Measurements from ENCODE around the gene FRMD4A.

FRMD4A gene

GRCh38 chr10:14010769-14011574, 319.8 kb downstream of the FRMD4A start:
- no peak overlapping the region for H3K4me3 ChIP-seq (ENCODE audit: low read depth, low read length)
- TF ChIP-seq MYC (IDR thresholded peaks at IDR 0.05; ENCODE audit: low read depth, low read length) = no peak
- no peak for TF ChIP-seq CTCF (IDR thresholded peaks at IDR 0.05; ENCODE audit: low read depth, low read length)
- no peak for DNase-seq (ENCODE audit: low read depth)

GRCh38 chr10:14010101-14010558, 320.6 kb downstream of the FRMD4A start:
- TF ChIP-seq POLR2A (IDR thresholded peaks at IDR 0.05; ENCODE audit: extremely low read depth, insufficient read length) = no peak
- TF ChIP-seq CTCF (IDR thresholded peaks at IDR 0.05; ENCODE audit: low read depth, low read length) = no peak
- no peak for TF ChIP-seq MAX (IDR thresholded peaks at IDR 0.05; ENCODE audit: low read depth, low read length)
- TF ChIP-seq MYC (IDR thresholded peaks at IDR 0.05; ENCODE audit: low read depth, low read length) = no peak
- H3K4me3 ChIP-seq (ENCODE audit: low read depth, low read length) = no peak overlapping the region
- DNase-seq (ENCODE audit: low read depth) = no peak

DNA sequence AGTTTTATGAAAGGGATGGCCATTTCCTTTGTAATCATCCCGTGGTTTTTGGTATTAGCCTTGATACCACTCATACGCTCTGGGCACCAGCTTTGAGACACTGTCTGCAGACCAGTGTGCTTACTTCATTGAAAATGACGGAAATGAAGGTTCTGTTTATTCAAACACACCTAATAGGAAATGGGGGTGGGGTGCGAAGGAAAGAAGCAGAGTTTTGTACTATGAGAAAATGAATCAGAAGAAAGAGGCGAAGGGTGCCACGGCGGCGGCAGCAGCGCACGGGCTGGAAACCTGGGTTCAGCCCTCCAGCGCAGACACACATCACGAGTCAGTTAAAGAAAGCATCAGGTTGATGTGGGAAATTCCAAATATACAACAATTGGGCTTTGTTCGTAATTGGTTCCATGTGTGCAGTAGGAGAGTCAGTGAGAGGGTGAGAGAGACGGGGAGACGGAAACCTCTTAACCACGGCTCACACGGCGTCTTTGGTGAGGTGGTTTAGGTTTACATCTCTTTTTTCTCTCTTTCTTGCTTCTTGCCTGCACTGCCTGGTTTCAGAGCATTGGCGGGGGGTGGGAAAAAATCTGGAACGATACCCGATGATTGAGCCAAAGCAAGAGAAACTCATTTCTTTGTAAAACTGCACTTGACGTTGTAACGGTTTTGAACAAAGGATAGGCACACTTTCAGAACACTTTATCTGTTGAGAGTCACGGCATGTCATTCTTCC, 321.2 kb downstream of the FRMD4A start:
- no peak for TF ChIP-seq MYC (IDR thresholded peaks at IDR 0.05; ENCODE audit: low read depth, low read length)
- no peak for TF ChIP-seq MAX (IDR thresholded peaks at IDR 0.05; ENCODE audit: low read depth, low read length)
- no peak for TF ChIP-seq CTCF (IDR thresholded peaks at IDR 0.05; ENCODE audit: low read depth, low read length)
- TF ChIP-seq POLR2A (IDR thresholded peaks at IDR 0.05; ENCODE audit: extremely low read depth, insufficient read length) = no peak
- DNase-seq (ENCODE audit: low read depth) = no peak
- H3K4me3 ChIP-seq (ENCODE audit: low read depth, low read length) = no peak overlapping the region

DNA sequence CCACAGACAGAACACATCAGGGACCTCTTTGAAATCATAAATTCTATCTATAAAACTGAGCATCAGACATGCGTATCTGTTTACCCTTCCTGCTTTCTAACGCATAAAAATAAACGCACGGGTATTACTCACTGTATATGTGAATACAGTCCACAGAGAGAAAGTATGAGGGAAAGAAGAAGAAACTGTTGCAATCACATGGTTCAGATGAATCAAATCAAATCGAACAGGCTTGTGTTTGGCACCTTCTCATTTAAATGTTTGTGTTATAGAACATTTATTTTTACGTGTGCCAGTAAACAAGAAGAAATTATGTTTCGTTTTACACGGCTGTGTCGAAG, 322.0 kb downstream of the FRMD4A start:
- DNase-seq (ENCODE audit: low read depth) = no peak
- no peak overlapping the region for H3K4me3 ChIP-seq (ENCODE audit: low read depth, low read length)
- TF ChIP-seq POLR2A (IDR thresholded peaks at IDR 0.05; ENCODE audit: extremely low read depth, insufficient read length) (no peak), CTCF (IDR thresholded peaks at IDR 0.05; ENCODE audit: low read depth, low read length) (no peak), MYC (IDR thresholded peaks at IDR 0.05; ENCODE audit: low read depth, low read length) (no peak), MAX (IDR thresholded peaks at IDR 0.05; ENCODE audit: low read depth, low read length) (no peak)

DNA sequence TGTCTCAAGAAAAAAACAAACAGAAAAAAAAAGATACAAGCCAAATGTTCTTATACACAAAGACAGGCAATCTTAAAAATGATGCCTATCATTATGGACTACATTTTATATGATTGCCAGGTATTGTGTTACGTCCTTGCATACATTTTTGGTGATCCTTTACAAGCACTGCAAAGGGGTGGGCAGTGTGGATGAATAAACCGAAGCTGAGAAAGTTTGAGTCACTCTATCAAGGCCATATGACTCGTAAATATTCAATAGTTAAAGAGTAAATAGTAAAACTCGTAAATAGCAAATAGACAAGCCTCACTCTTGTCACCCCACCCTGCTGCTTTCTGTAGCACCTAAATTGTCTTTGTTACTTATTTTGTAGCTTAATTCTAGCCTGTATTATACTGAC, 326.2 kb downstream of the FRMD4A start:
- TF ChIP-seq MYC (IDR thresholded peaks at IDR 0.05; ENCODE audit: low read depth, low read length) = no peak
- TF ChIP-seq MAX (IDR thresholded peaks at IDR 0.05; ENCODE audit: low read depth, low read length) = no peak
- TF ChIP-seq CTCF (IDR thresholded peaks at IDR 0.05; ENCODE audit: low read depth, low read length) = no peak
- TF ChIP-seq POLR2A (IDR thresholded peaks at IDR 0.05; ENCODE audit: extremely low read depth, insufficient read length) = no peak
- H3K4me3 ChIP-seq (ENCODE audit: low read depth, low read length) = no peak overlapping the region
- no peak for DNase-seq (ENCODE audit: low read depth)

Data from NB4 (cell line).